GM12878 (cell line): ENCODE measurements around the gene TP63. TPM values are rescaled to one million over a fixed set of nuclear protein-coding genes. Genes with fewer than 3 reads are reported as not detected.

ENCODE experiments used
- ATAC-seq: fragments of 200-7000 bp; cut with Tn5 transposase; 3 replicates; pipeline ENCODE4 v1.9.1; 2020; ENCODE audit warnings: mild to moderate bottlenecking, moderate library complexity
- BruUV-seq: library from RNA; stranded (reverse); fragments of 400-500 nt; replicated peaks from 2 replicates; lab custom pipeline; 2021; lab: Mats Ljungman, UMichigan
- CTCF ChIA-PET: fragments of 300-600 bp; sonication (Branson Sonifier 250); formaldehyde crosslinking; extraction: SDS; loops from one replicate; lab custom pipeline; 2021; ENCODE audit warnings: inconsistent platforms; lab: Yijun Ruan, JAX
- POLR2A ChIA-PET: fragments of 350-600 bp; formaldehyde crosslinking; extraction: SDS; loops from one replicate; lab custom pipeline; 2021; ENCODE audit warnings: inconsistent platforms; lab: Charles Lee
- RAD21 ChIA-PET: fragments of 300-600 bp; sonication (Branson Sonifier 250); formaldehyde crosslinking; loops from one replicate; lab custom pipeline; 2023; ENCODE audit warnings: antibody characterized with exemption; ENCODE audit not compliant: unreplicated experiment; lab: Charles Lee
- SMC1A ChIA-PET: fragments of 300-600 bp; sonication (Branson Sonifier 250); formaldehyde crosslinking; loops from one replicate; lab custom pipeline; 2023; ENCODE audit not compliant: unreplicated experiment, uncharacterized antibody; lab: Charles Lee
- DNase-seq: peaks from one replicate; pipeline ENCODE4 v3.0.0-alpha.2; 2011; ENCODE audit warnings: low read depth, low spot score
- FAIRE-seq: peaks from 3 replicates; lab custom pipeline; 2011; peaks lifted over from hg19 to GRCh38; lab: Jason Lieb, UNC
- H2AFZ ChIP-seq: 2 replicates; pipeline ENCODE4 v1.6.0; 2011; ENCODE audit warnings: low read depth, low read length, control low read depth; ENCODE audit not compliant: control insufficient read depth
- H3K27ac ChIP-seq: 2 replicates; pipeline ENCODE4 v1.5.1; 2011; ENCODE audit warnings: control low read depth; ENCODE audit not compliant: control insufficient read depth, insufficient read depth
- H3K27me3 ChIP-seq, 2 experiments: replicated peaks in 1 of 2; 2 replicates each; pipeline versions ENCODE4 v1.6.0 to v1.6.1; 2011; ENCODE audit warnings: low read length in 1 of 2; ENCODE audit not compliant: control insufficient read depth in 2 of 2, insufficient read depth in 2 of 2
- H3K36me3 ChIP-seq, 2 experiments: 2 replicates each; pipeline ENCODE4 v1.5.1; 2011; ENCODE audit warnings: low read length in 1 of 2; ENCODE audit not compliant: control insufficient read depth in 2 of 2, insufficient read depth in 2 of 2
- H3K4me1 ChIP-seq: 2 replicates; pipeline ENCODE4 v1.6.1; 2011; ENCODE audit warnings: mild to moderate bottlenecking, low read length, moderate library complexity, mixed read lengths; ENCODE audit not compliant: control insufficient read depth, insufficient read depth
- H3K4me2 ChIP-seq: 2 replicates; pipeline ENCODE4 v1.6.0; 2011; ENCODE audit warnings: control low read depth; ENCODE audit not compliant: control insufficient read depth, insufficient read depth
- H3K4me3 ChIP-seq: fragments of 200-600 bp; sonication (generic); 2 replicates; pipeline ENCODE4 v1.5.1; 2016
- H3K79me2 ChIP-seq: 2 replicates; pipeline ENCODE4 v1.6.0; 2011; ENCODE audit warnings: low read length; ENCODE audit not compliant: control insufficient read depth, insufficient read depth
- H3K9ac ChIP-seq: 2 replicates; pipeline ENCODE4 v1.8.0; 2011; ENCODE audit warnings: low read length, control low read depth, mixed read lengths; ENCODE audit not compliant: control insufficient read depth, insufficient read depth
- H3K9me3 ChIP-seq: replicated peaks from 3 replicates; pipeline ENCODE4 v1.5.1; 2011; ENCODE audit warnings: mild to moderate bottlenecking, low read length; ENCODE audit not compliant: control insufficient read depth, insufficient read depth
- H4K20me1 ChIP-seq: 2 replicates; pipeline ENCODE4 v1.6.0; 2011; ENCODE audit not compliant: control insufficient read depth, insufficient read depth
- EP300 ChIP-seq, 2 experiments: fragments of 150-350 bp in 1 of 2; IDR thresholded peaks; 2 replicates each; pipeline ENCODE4 v1.6.1; 2011 to 2012; ENCODE audit warnings: low read depth in 2 of 2, low read length in 2 of 2, borderline replicate concordance in 1 of 2, improper control_type of control experiment in 1 of 2, inconsistent platforms in 1 of 2; ENCODE audit not compliant: control insufficient read depth in 1 of 2
- FOXK2 ChIP-seq: fragments of 450-650 bp; IDR thresholded peaks from 2 replicates; pipeline ENCODE4 v1.6.1; 2017; ENCODE audit warnings: mild to moderate bottlenecking, moderate library complexity
- JUND ChIP-seq: IDR thresholded peaks from 2 replicates; pipeline ENCODE4 v1.6.1; 2012; ENCODE audit warnings: low read depth, mild to moderate bottlenecking, low read length, improper control_type of control experiment, moderate library complexity
- NBN ChIP-seq: fragments of 450-650 bp; IDR thresholded peaks from 2 replicates; pipeline ENCODE4 v1.6.1; 2016
- RBBP5 ChIP-seq: fragments of 200-600 bp; sonication (generic); conservative IDR thresholded peaks from 2 replicates; pipeline ENCODE4 v1.6.1; 2016
- SMAD1 ChIP-seq: fragments of 450-650 bp; IDR thresholded peaks from 2 replicates; pipeline ENCODE4 v1.6.1; 2018; ENCODE audit warnings: mild to moderate bottlenecking, low read depth; ENCODE audit not compliant: partially characterized antibody
- SP1 ChIP-seq: IDR thresholded peaks from one replicate; pipeline ENCODE4 v1.6.1; 2011; ENCODE audit warnings: low read depth, low read length
- TAF1 ChIP-seq: IDR thresholded peaks from 2 replicates; pipeline ENCODE4 v1.6.1; 2011; ENCODE audit warnings: mild to moderate bottlenecking, low read depth, low read length, borderline replicate concordance
- TARDBP ChIP-seq: IDR thresholded peaks from 2 replicates; pipeline ENCODE4 v1.6.1; 2016; ENCODE audit warnings: borderline replicate concordance
- ZNF217 ChIP-seq: fragments of 450-650 bp; IDR thresholded peaks from 2 replicates; pipeline ENCODE4 v1.6.1; 2017; ENCODE audit warnings: antibody characterized with exemption, mild to moderate bottlenecking
- ZSCAN29 ChIP-seq: fragments of 450-650 bp; IDR thresholded peaks from 2 replicates; pipeline ENCODE4 v1.6.1; 2017; ENCODE audit warnings: mild to moderate bottlenecking, moderate library complexity
- WGBS: methylation state at CpG from one replicate; pipeline ENCODE4 v1.1.6; 2016; ENCODE audit warnings: low lambda C conversion rate; ENCODE audit not compliant: insufficient replicate concordance, insufficient coverage; ENCODE audit errors: missing lambda C conversion rate; 5-methylcytosine and 5-hydroxymethylcytosine counted together
- in situ Hi-C: fragments of 300-500 bp; cut with MboI; formaldehyde crosslinking; loops from 9 replicates; pipeline ENCODE4 v1.14.3; 2018; ENCODE audit warnings: mixed read lengths
- intact Hi-C: fragments of 100-400 bp; cut with micrococcal nuclease; formaldehyde crosslinking; loops from one replicate; pipeline ENCODE4 v1.14.2; 2022; ENCODE audit not compliant: unreplicated experiment
- polyA plus RNA-seq, 11 experiments: library from polyadenylated mRNA; depleted of rRNA in 4 of 11; unstranded in 6 of 11; stranded (reverse) in 5 of 11; fragments of >200 nt; fragmentation: Nextera tagmentation in 4 of 11; fragmentation: Illumina TruSeq in 1 of 11; extraction: Ambion mirVana in 4 of 11; extraction: Trizol in 1 of 11; gene quantifications; 1 replicate in 1 of 11; 2 replicates in 10 of 11; pipeline versions ENCODE4 v1.2.1 to v1.2.3, GENCODE V29; 2011 to 2016; ENCODE audit warnings: inconsistent platforms in 2 of 11, missing spikeins in 2 of 11, low read depth in 1 of 11
- total RNA-seq, 4 experiments: library from RNA; depleted of rRNA in 3 of 4; stranded (reverse); fragments of >200 nt in 3 of 4; fragmentation: Illumina TruSeq in 1 of 4; extraction: Trizol in 1 of 4; gene quantifications; 2 replicates each; pipeline versions ENCODE4 v1.2.1 to v1.2.3, GENCODE V29; 2013 to 2021
- TF ChIP-seq, protein P1 (sequence below): fragments of 450-650 bp; IDR thresholded peaks from 2 replicates; pipeline ENCODE4 v1.6.1; 2018; ENCODE audit warnings: borderline replicate concordance, mild to moderate bottlenecking; ENCODE audit not compliant: partially characterized antibody
- TF ChIP-seq, protein P2 (sequence below): fragments of 450-650 bp; formaldehyde crosslinking; IDR thresholded peaks from 2 replicates; pipeline ENCODE4 v1.5.0; 2022; ENCODE audit warnings: mild to moderate bottlenecking, missing genetic modification characterization
- TF ChIP-seq, protein P3 (sequence below): fragments of 450-650 bp; formaldehyde crosslinking; IDR thresholded peaks from 2 replicates; pipeline ENCODE4 v1.4.0; 2022; ENCODE audit warnings: mild to moderate bottlenecking, moderate library complexity

TP63 gene
- total and polyA plus RNA-seq, 10 of the 15 experiments (the other 5 are each of a cell fraction or from before 2014, with no cell fraction given) = 1.4 to 10.8 (median 6.2) TPM

DNA sequence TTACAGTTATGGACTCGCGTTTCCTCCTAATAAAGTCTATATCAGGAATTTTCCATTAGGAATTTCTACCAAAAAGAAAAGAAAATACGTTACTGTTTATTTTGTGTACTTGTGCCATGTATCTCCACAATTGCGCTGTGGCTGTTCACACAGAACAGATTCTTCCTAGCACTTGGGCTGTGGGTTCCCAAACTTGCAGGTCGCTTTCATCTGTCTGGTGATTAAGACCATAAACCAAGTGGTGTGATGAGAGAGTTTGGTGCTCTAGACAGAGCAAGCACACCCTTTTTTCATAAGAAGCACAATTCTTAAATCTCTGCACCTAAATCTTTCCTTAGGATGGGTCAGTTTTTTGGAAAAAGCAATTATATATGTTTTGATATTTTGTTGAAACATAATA, 203.3 kb downstream of the TP63 start:
- no peak for ATAC-seq
- POLR2A ChIA-PET = interaction anchor here (0.6 kb wide), 1 partner anchor 1034 kb away, joined by 3 read pairs; no protein-coding TSS in a partner anchor
- TF ChIP-seq, protein P1, sequence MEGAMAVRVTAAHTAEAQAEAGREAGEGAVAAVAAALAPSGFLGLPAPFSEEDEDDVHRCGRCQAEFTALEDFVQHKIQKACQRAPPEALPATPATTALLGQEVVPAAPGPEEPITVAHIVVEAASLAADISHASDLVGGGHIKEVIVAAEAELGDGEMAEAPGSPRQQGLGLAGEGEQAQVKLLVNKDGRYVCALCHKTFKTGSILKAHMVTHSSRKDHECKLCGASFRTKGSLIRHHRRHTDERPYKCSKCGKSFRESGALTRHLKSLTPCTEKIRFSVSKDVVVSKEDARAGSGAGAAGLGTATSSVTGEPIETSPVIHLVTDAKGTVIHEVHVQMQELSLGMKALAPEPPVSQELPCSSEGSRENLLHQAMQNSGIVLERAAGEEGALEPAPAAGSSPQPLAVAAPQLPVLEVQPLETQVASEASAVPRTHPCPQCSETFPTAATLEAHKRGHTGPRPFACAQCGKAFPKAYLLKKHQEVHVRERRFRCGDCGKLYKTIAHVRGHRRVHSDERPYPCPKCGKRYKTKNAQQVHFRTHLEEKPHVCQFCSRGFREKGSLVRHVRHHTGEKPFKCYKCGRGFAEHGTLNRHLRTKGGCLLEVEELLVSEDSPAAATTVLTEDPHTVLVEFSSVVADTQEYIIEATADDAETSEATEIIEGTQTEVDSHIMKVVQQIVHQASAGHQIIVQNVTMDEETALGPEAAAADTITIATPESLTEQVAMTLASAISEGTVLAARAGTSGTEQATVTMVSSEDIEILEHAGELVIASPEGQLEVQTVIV = no peak
- TF ChIP-seq, protein P2, sequence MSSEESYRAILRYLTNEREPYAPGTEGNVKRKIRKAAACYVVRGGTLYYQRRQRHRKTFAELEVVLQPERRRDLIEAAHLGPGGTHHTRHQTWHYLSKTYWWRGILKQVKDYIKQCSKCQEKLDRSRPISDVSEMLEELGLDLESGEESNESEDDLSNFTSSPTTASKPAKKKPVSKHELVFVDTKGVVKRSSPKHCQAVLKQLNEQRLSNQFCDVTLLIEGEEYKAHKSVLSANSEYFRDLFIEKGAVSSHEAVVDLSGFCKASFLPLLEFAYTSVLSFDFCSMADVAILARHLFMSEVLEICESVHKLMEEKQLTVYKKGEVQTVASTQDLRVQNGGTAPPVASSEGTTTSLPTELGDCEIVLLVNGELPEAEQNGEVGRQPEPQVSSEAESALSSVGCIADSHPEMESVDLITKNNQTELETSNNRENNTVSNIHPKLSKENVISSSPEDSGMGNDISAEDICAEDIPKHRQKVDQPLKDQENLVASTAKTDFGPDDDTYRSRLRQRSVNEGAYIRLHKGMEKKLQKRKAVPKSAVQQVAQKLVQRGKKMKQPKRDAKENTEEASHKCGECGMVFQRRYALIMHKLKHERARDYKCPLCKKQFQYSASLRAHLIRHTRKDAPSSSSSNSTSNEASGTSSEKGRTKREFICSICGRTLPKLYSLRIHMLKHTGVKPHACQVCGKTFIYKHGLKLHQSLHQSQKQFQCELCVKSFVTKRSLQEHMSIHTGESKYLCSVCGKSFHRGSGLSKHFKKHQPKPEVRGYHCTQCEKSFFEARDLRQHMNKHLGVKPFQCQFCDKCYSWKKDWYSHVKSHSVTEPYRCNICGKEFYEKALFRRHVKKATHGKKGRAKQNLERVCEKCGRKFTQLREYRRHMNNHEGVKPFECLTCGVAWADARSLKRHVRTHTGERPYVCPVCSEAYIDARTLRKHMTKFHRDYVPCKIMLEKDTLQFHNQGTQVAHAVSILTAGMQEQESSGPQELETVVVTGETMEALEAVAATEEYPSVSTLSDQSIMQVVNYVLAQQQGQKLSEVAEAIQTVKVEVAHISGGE = no peak
- TF ChIP-seq TAF1 = no peak
- TF ChIP-seq RBBP5 = no peak
- no peak for TF ChIP-seq FOXK2
- TF ChIP-seq SMAD1 = no peak
- TF ChIP-seq NBN = no peak
- TF ChIP-seq, protein P3, sequence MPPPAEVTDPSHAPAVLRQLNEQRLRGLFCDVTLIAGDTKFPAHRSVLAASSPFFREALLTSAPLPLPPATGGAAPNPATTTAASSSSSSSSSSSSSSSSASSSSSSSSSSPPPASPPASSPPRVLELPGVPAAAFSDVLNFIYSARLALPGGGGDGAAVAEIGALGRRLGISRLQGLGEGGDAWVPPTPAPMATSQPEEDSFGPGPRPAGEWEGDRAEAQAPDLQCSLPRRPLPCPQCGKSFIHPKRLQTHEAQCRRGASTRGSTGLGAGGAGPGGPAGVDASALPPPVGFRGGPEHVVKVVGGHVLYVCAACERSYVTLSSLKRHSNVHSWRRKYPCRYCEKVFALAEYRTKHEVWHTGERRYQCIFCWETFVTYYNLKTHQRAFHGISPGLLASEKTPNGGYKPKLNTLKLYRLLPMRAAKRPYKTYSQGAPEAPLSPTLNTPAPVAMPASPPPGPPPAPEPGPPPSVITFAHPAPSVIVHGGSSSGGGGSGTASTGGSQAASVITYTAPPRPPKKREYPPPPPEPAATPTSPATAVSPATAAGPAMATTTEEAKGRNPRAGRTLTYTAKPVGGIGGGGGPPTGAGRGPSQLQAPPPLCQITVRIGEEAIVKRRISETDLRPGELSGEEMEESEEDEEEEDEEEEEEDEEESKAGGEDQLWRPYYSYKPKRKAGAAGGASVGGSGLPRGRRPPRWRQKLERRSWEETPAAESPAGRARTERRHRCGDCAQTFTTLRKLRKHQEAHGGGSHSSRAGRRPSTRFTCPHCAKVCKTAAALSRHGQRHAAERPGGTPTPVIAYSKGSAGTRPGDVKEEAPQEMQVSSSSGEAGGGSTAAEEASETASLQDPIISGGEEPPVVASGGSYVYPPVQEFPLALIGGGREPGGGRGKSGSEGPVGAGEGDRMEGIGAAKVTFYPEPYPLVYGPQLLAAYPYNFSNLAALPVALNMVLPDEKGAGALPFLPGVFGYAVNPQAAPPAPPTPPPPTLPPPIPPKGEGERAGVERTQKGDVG (CRISPR knock-in tag) = no peak
- no peak for TF ChIP-seq JUND
- no peak for TF ChIP-seq SP1
- no peak for TF ChIP-seq TARDBP
- TF ChIP-seq ZSCAN29 = no peak
- TF ChIP-seq EP300 (IDR thresholded peaks at IDR 0.05; ENCODE audit: borderline replicate concordance in 1 of 2, control insufficient read depth in 1 of 2, low read depth in 2 of 2, low read length in 2 of 2) = no peak
- TF ChIP-seq ZNF217 = no peak

More for the DNA sequence above, 203.3 kb downstream of the TP63 start:
- ChIA-PET RAD21 (no interaction called here), CTCF (no interaction called here), SMC1A (interaction anchor here (1.0 kb wide), 1 partner anchor 125 kb away, joined by 3 read pairs; no protein-coding TSS in a partner anchor)
- Histone ChIP-seq H3K4me2 (no peak overlapping the region), H3K9ac (no peak overlapping the region), H4K20me1 (no peaks in the 10 kb centered on the region), H3K79me2 (no peaks in the 10 kb centered on the region), H3K36me3 (no peaks in the 10 kb centered on the region), H3K9me3 (no peaks in the 10 kb centered on the region), H3K27ac (no peak overlapping the region), H3K4me1 (no peaks in the 10 kb centered on the region), H3K27me3 (no peaks in the 10 kb centered on the region), H2AFZ (no peak overlapping the region), H3K4me3 (no peak overlapping the region)
- no peak for FAIRE-seq
- DNase-seq = no peak
- in situ Hi-C loops = no loop called here
- WGBS = 85% methylated on average over 5 of the region's 5 CpGs
- intact Hi-C loops = no loop called here
- no TSS peak for BruUV-seq
